Adrenal gland (tissue), 5 donors: ENCODE measurements around the gene BTN1A1.

Experiments used
- CTCF ChIP-seq, 6 experiments: fragments of 450-650 bp in 4 of 6; fragments of 200-600 bp in 2 of 6; sonication (generic) in 1 of 6; IDR thresholded peaks; 1 replicate in 5 of 6; 2 replicates in 1 of 6; pipeline versions ENCODE4 v1.5.1 to v1.8.0; 2016 to 2021; ENCODE audit warnings: antibody characterized with exemption in 6 of 6, mild to moderate bottlenecking in 2 of 6, moderate library complexity in 1 of 6
- POLR2A ChIP-seq, 2 donors: fragments of 450-650 bp; IDR thresholded peaks; one replicate each; pipeline ENCODE4 v1.6.1; 2017; ENCODE audit warnings: antibody characterized with exemption in 2 of 2, mild to moderate bottlenecking in 2 of 2, moderate library complexity in 1 of 2
- donor health status: DM: no; HTN: no; CAD: no.

DNA sequence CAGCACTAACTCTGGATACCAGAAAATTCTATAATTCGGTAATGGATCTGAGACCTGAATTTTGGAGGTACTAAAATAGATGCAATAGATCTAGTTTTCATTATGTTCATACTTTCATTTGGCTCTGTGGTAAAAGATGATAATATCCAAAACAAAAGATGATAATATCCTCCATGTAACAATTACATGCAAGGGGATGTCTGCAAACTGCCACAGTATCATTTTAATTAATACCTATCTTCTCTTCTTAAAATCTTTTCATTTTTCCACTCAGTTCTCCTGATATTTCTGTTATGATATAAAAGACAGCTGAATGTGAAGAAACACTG, 26.7 kb upstream of the BTN1A1 start:
- TF ChIP-seq POLR2A (IDR thresholded peaks at IDR 0.05) (no peak), CTCF (IDR thresholded peaks at IDR 0.05) (no peak)
